Measurements from ENCODE around the gene HLA-DPB1.

- no peak for TF ChIP-seq NFIC (IDR thresholded peaks at IDR 0.05)
- no peak for TF ChIP-seq EP300 (IDR thresholded peaks at IDR 0.05; ENCODE audit: borderline replicate concordance)
- TF ChIP-seq REST (IDR thresholded peaks at IDR 0.05; ENCODE audit: low read depth) = no peak
- no peak for TF ChIP-seq TAF1 (IDR thresholded peaks at IDR 0.05; ENCODE audit: low read depth)
Measured at GRCh38 chr6:33092385-33092784, 16.6 kb downstream of the HLA-DPB1 start.
